NOMO-1 (cell line): ENCODE results near the gene ROM1.
"Not testable (repeated sequence)": the region's sequence is repeated elsewhere in the genome, so short reads cannot be mapped to it uniquely, and the experiment has no call there.

Experiments
- DNase-seq, 2 experiments: peaks; one replicate each; lab custom pipeline; 2025; ENCODE audit not compliant: unreplicated experiment in 2 of 2; lab: John Stamatoyannopoulos, UW

ROM1 gene

DNA sequence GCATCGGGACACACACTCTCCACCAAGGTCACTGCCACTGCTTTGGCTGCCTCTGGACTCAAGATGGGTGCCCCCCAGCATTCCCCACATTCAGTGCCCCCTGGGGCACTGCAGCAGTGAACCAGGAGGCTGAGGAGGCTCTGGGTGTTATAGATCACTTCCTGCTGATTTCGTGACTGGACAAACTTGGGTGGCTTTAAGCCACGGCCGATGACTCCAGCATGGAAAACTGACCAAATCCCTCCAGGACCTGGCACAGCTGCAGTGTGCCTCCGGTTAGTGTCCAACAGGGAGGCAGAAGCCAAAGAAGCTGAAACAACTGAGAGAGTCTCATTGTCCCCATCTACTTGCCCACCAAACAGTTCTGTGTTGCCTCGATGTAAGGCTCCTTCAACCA is 34.5 kb downstream of the ROM1 start:
- DNase-seq = no peak

DNA sequence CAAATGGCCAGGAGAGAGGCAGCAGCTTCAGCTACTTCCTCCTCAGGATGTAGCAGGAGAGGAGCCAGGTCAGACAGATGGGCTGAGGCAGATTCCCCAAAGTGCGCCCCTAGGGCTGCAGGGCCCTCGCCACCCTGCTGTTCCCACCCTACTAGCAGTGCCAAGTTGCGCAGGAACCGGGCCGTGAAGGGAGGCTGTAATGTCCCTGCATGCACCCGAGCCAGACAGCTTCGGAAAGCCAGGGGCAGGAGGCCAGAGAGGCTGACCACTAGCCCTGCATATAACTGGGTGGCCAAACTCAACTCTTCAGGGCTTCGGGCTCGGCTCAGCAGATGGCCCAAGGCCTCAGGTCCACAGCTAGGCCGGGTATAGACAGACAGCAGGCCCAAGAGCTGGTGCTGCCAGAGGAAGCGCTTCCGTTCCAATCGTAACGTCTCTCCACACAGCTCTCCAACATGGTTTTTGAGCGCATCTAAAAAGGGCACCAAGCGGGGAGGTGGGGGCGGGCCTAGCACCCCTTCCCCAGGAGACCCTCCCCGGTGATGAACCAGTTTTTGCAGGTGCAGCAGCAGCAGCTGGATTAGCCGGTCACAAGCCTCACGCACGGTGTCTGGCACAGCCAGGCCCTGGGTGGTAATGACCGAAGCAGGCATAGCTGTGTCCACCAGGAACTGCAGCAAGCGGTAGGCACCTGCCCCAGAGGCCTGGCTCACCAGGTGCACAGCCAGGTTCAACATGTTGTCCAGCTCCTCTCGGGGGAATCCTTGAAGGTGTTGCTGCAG is 35.3 kb downstream of the ROM1 start:
- no peak for DNase-seq

DNA sequence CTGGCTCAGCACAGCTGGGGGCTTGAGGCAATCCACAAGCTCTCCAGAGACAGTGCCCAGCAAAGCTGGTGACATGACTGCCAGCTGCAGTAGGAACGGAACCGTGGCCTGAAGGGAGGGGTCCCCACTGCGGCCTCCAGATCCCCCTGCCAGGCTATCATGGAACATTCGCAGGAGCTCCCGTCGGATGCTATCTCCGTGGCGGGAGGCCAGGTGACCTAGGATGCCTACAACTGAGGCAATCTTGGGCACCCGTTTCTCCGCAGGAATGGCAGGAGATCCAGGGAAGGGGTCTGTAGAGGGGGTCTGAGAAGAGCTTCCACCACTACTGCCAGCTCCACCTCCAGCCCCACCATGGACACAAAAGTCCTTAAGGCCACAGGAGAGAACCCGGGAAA is 35.9 kb downstream of the ROM1 start:
- no peak for DNase-seq

DNA sequence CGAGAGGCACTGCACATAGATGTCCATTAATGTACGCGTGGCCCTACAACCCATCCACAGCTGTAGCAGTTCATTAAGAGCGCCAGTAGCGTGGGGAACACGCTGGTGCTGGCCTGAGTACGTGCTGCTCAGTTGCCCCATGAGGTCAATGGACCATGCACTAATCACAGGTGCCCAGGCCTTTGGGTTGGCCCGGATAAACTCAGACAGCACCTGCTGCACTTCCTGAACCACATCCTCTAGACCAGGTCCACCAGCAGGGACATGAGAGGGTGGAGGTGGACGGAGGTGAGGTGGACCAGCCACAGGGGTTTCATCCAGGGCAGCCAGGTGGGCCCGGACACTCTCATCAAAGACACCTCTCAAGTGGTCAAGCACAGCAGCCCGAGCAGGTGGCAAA is 36.4 kb downstream of the ROM1 start:
- DNase-seq = no peak

DNA sequence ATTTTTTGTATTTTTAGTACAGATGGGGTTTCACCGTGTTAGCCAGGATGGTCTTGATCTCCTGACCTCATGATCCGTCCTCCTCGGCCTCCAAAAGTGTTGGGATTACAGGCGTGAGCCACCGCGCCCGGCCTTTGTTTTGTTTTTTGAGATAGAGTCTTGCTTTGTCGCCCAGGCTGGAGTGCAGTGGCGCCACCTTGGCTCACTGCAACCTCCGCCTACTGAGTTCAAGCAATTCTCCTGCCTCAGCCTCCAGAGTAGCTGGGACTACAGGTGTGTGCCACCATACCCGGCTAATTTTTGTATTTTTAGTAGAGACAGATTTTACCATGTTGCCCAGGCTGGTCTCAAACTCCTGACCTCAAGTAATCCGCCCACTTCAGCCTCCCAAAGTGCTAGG is 37.2 kb downstream of the ROM1 start:
- not testable (repeated sequence) for DNase-seq

DNA sequence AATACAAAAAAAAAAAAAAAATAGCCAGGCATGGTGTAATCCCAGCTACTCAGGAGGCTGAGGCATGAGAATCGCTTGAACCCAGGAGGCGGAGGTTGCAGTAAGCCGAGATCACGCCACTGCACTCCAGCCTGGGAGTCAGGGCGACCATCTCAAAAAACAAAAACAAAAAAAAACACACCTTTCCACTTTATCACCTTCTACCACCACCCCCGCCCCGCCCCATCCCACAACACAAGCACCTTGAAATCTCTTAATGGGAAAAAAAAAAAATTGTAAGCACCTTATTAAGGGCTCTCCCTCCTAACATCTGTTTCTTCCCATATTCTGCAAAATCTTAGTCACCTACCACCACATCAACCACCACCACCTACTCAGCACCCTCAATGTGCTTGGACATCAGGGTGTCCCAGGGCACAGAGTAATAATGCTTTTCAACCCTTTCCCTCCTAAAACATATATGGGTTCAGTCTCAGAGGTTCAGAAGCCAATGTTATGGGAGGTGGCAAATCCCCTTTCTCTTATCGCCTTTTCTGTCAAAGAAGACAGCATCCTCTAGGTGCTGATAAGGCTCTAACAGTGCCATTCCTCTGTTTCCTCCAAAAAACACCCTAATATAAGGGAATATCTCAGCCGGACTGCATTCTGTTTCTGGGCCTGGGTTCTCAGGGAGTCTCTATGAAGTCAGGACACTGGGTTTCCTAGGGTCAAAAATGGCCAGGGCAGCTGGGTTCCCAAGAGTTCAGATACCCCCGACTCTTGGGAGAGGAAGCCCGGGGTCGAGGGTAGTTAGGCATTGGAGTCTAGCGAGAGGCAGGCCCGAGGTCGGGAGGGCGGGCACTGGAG is 39.3 kb downstream of the ROM1 start:
- DNase-seq = no peak

DNA sequence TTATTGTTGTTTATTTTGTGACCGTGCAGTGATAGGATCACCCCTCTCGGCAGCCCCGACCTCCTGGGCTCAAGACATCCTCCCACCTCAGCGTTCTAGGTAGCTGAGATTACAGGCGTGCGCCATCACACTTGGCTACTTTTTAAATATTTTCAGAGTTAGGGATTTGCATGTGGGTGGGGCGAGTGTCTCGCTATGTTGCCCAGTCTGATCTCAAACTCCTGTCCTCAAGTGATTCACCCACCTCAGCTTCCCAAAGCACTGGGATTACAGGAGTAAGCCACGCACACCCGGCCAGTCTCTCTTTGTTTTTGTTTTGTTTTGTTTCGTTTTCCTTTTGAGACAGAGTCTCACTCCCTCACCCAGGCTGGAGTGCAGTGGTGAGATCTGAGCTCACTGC is 41.2 kb downstream of the ROM1 start:
- DNase-seq = no peak

DNA sequence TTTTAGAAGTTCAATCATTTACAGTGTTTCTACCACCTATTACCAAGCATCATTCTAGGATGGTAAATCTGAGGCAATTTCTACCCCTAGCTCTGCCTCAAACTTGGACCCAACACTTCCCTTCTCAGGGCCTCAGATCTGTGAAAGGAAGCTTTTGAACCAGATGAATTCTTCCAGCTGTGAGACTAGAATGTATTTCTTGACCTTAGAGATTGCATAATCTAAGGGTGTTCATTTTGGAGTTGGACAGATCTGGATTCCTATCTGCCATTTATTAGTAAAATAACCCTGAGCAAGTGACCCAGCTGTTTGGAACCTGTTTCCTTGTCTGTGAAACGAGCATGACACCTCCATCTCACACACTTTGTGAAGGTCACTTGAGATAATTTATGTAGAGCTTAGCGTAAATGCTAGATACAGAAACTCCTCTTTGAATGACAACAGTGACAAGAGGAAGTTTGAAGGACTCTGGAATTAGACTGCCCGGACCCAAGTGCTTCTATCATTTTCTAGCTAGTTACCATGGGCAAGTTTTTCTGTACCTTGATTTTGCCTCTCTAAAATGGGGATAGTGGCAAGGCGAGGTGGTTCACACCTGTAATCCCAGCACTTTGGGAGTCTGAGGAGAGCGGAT is 43.9 kb downstream of the ROM1 start:
- peak; percentile 14 to 27 for DNase-seq

DNA sequence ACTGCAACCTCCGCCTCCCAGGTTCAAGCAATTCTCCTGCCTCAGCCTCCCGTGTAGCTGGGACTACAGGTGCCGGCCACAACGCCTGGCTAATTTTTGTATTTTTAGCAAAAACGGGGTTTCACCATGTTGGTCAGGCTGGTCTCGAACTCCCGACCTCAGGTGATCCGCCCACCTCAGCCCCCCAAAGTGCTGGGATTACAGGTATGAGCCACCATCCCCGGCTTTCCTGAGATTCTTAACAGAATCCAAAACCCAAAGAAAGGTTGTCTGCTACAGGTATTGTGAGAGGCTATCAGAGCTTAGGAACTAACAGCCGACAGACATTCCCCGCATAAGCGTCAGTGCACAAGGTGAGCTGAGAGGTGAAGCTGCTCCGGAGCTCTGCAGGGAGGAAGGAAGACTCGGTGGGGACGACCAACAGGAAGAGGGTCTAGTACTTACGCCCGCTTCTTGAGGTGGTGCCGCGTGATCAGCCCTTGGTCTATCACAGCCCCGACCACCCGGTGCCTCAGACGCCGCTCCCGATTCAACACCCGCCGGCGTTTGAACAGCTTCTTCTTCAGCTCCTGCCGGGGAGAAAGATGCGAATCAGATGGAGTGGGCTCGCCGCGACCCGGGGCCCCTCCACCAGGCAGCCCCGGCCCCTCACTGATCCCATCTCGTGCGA is 51.5 kb downstream of the ROM1 start:
- peak in 1 of 2 experiments; percentile 61 for DNase-seq
